ENCODE data around the gene TBC1D22A.
"Not testable (repeated sequence)": the region's sequence is repeated elsewhere in the genome, so short reads cannot be mapped to it uniquely, and the experiment has no call there.

Gene TBC1D22A

GRCh38 chr22:46774980-46775849 is 12.8 kb downstream of the TBC1D22A start:
- DNase-seq = no peak

- no peak for DNase-seq
Observed at GRCh38 chr22:46775850-46776826, 13.7 kb downstream of the TBC1D22A start.

GRCh38 chr22:46776876-46777608 is 14.6 kb downstream of the TBC1D22A start:
- DNase-seq = no peak

- no peak for DNase-seq
Observed at GRCh38 chr22:46777609-46777970, 15.1 kb downstream of the TBC1D22A start.

GRCh38 chr22:46779023-46779422 is 16.6 kb downstream of the TBC1D22A start:
- no peak for DNase-seq

- DNase-seq = no peak
Observed at GRCh38 chr22:46779651-46780050, 17.2 kb downstream of the TBC1D22A start.

GRCh38 chr22:46780453-46780852 is 18.0 kb downstream of the TBC1D22A start:
- DNase-seq = no peak

- DNase-seq = no peak
Observed at GRCh38 chr22:46781291-46781690, 18.8 kb downstream of the TBC1D22A start.

- not testable (repeated sequence) for DNase-seq
Observed at GRCh38 chr22:46782200-46782599, 19.8 kb downstream of the TBC1D22A start.

GRCh38 chr22:46783721-46784120 is 21.3 kb downstream of the TBC1D22A start:
- no peak for DNase-seq

GRCh38 chr22:46788441-46789172 is 26.2 kb downstream of the TBC1D22A start:
- DNase-seq = peak; percentile 72

GRCh38 chr22:46789992-46790391 is 27.5 kb downstream of the TBC1D22A start:
- no peak for DNase-seq

- DNase-seq = peak; percentile 88
Observed at GRCh38 chr22:46791201-46791731, 28.8 kb downstream of the TBC1D22A start.

GRCh38 chr22:46792061-46792796 is 29.8 kb downstream of the TBC1D22A start:
- no peak for DNase-seq

- no peak for DNase-seq
Observed at GRCh38 chr22:46792841-46793261, 30.4 kb downstream of the TBC1D22A start.

GRCh38 chr22:46793497-46793896 is 31.0 kb downstream of the TBC1D22A start:
- no peak for DNase-seq

GRCh38 chr22:46794067-46794466 is 31.6 kb downstream of the TBC1D22A start:
- DNase-seq = no peak

- no peak for DNase-seq
Observed at GRCh38 chr22:46794491-46794890, 32.0 kb downstream of the TBC1D22A start.

GRCh38 chr22:46795140-46795539 is 32.7 kb downstream of the TBC1D22A start:
- DNase-seq = no peak

- no peak for DNase-seq
Observed at GRCh38 chr22:46795845-46796565, 33.6 kb downstream of the TBC1D22A start.

Data from activated CD4-positive, alpha-beta T cell treated with anti-CD3 and anti-CD28 coated beads, Interleukin-10, Interleukin-2, amounts not matched to agents 100 ng/mL and 50 ng/mL, durations not matched to agents 16 hours and 8 hours (primary cell).